HepG2 (cell line): Measurements from ENCODE around the gene URGCP.

Experiments
- BRF2 ChIP-seq: sonication (generic); formaldehyde crosslinking; IDR thresholded peaks from 2 replicates; pipeline ENCODE4 v1.8.1; 2022; ENCODE audit warnings: mild to moderate bottlenecking, missing genetic modification reagents
- IRX3 ChIP-seq: sonication (generic); formaldehyde crosslinking; IDR thresholded peaks from 2 replicates; pipeline ENCODE4 v1.8.1; 2023; ENCODE audit warnings: mild to moderate bottlenecking, low read depth, missing genetic modification reagents, borderline replicate concordance
- JUND ChIP-seq: sonication (generic); formaldehyde crosslinking; IDR thresholded peaks from 2 replicates; pipeline ENCODE4 v1.8.0; 2022; ENCODE audit warnings: mild to moderate bottlenecking, missing genetic modification reagents
- SMARCC2 ChIP-seq: fragments of 450-650 bp; IDR thresholded peaks from 2 replicates; pipeline ENCODE4 v1.6.1; 2017; ENCODE audit warnings: antibody characterized with exemption, mild to moderate bottlenecking

- TF ChIP-seq BRF2 (no peak), IRX3 (CRISPR knock-in tag) (no peak), JUND (CRISPR knock-in tag) (no peak), SMARCC2 (no peak)
Measured at GRCh38 chr7:43902542-43903054, 3.8 kb downstream of the URGCP start.
